ENCODE measurements around the gene KCND1.

KCND1 gene

GRCh38 chrX:48911412-48912182 lies 60.0 kb downstream of the KCND1 start, which contains the start of gene SLC35A2:
TSS of gene SLC35A2 (minus strand) at chrX:48911646. CDS start at chrX:48911636, 10 bp downstream.
- DNase-seq (ENCODE audit: low read depth, low spot score), result peak; percentile 81

All from activated CD4-positive, CD25-positive, alpha-beta regulatory T cell treated with anti-CD3 and anti-CD28 coated beads, Interleukin-2, amount 50 U/mL, for 16 hours (primary cell).